Natural killer cell (primary cell): ENCODE measurements around the gene FZD7. TPM values are rescaled to one million over a fixed set of nuclear protein-coding genes. Genes with fewer than 3 reads are reported as not detected.

Source experiments
- ATAC-seq, 3 donors: fragments of 150-1000 bp in 2 of 3; fragments of 200-7000 bp in 1 of 3; cut with Tn5 transposase; 1 replicate in 1 of 3; 2 replicates in 2 of 3; pipeline ENCODE4 v1.10.0; 2021; ENCODE audit warnings: mild to moderate bottlenecking in 2 of 3, moderate library complexity in 2 of 3
- DNase-seq, 2 donors: peaks; one replicate each; pipeline versions ENCODE4 v3.0.0 to v3.0.0-alpha.2; 2013 to 2021; ENCODE audit warnings: mixed read lengths in 1 of 2
- H3K27ac ChIP-seq: one replicate; pipeline ENCODE4 v1.5.1; 2013; ENCODE audit warnings: mild to moderate bottlenecking, low read length
- H3K27me3 ChIP-seq: one replicate; pipeline ENCODE4 v1.6.1; 2013; ENCODE audit warnings: low read length; ENCODE audit not compliant: control insufficient read depth, insufficient read depth
- H3K36me3 ChIP-seq: one replicate; pipeline ENCODE4 v1.6.1; 2013; ENCODE audit warnings: low read length; ENCODE audit not compliant: control insufficient read depth, insufficient read depth
- H3K4me1 ChIP-seq: one replicate; pipeline ENCODE4 v1.6.1; 2013; ENCODE audit warnings: low read length; ENCODE audit not compliant: control insufficient read depth, insufficient read depth
- H3K4me3 ChIP-seq: one replicate; pipeline ENCODE4 v1.5.1; 2013; ENCODE audit warnings: low read length
- H3K9me3 ChIP-seq: one replicate; pipeline ENCODE4 v1.6.1; 2013; ENCODE audit warnings: low read length; ENCODE audit not compliant: control insufficient read depth, insufficient read depth
- H3K27ac Mint-ChIP-seq, 2 donors: one replicate each; pipeline ENCODE4 v1.8.0; 2022; ENCODE audit warnings: mild to moderate bottlenecking in 2 of 2, mixed read lengths in 2 of 2, moderate library complexity in 1 of 2
- H3K27me3 Mint-ChIP-seq, 2 donors: one replicate each; pipeline ENCODE4 v1.8.0; 2022; ENCODE audit warnings: low read depth in 2 of 2, mixed read lengths in 2 of 2
- H3K36me3 Mint-ChIP-seq: one replicate; pipeline ENCODE4 v1.8.0; 2022; ENCODE audit warnings: mixed read lengths
- H3K4me1 Mint-ChIP-seq, 2 donors: one replicate each; pipeline ENCODE4 v1.8.0; 2022; ENCODE audit warnings: mixed read lengths in 2 of 2
- H3K4me3 Mint-ChIP-seq: one replicate; pipeline ENCODE4 v1.8.0; 2022; ENCODE audit warnings: mild to moderate bottlenecking, moderate library complexity, mixed read lengths
- H3K9me3 Mint-ChIP-seq, 2 donors: one replicate each; pipeline ENCODE4 v1.8.0; 2022; ENCODE audit warnings: mixed read lengths in 2 of 2
- CTCF ChIP-seq: fragments of 200-600 bp; IDR thresholded peaks from one replicate; pipeline ENCODE4 v1.8.0; 2022; ENCODE audit warnings: antibody characterized with exemption
- WGBS: methylation state at CpG from one replicate; pipeline ENCODE4 v1.1.7; 2013; ENCODE audit warnings: missing lambda C conversion rate; ENCODE audit not compliant: insufficient coverage; 5-methylcytosine and 5-hydroxymethylcytosine counted together
- intact Hi-C: fragments of 100-400 bp; cut with micrococcal nuclease; formaldehyde crosslinking; loops from one replicate; pipeline ENCODE4 v1.14.2; 2022
- total RNA-seq, 4 donors: library from RNA; stranded (reverse); fragments of 120-200 nt in 1 of 4; gene quantifications; one replicate each; pipeline versions ENCODE4 v1.2.3 to v1.2.4, GENCODE V29; 2013 to 2022

Gene FZD7
- total RNA-seq, 3 donors from 2014 or later (not counting 1 experiment from before 2014, with no cell fraction given): 0.27 to 1.6 TPM; not detected in 1

- H3K4me3 ChIP-seq: no peak overlapping the region
- intact Hi-C loops: no loop called here
- no peaks in the 10 kb centered on the region for H3K36me3 ChIP-seq
- H3K27me3 ChIP-seq: no peaks in the 10 kb centered on the region
- H3K27ac ChIP-seq: no peak overlapping the region
- no peaks in the 10 kb centered on the region for H3K4me1 Mint-ChIP-seq
- no peaks in the 10 kb centered on the region for H3K36me3 Mint-ChIP-seq
- H3K9me3 Mint-ChIP-seq: no peaks in the 10 kb centered on the region
- H3K27me3 Mint-ChIP-seq: peaks cover 3 to 20% of the 10 kb centered on the region in 2 donors
- no peak overlapping the region for H3K4me3 Mint-ChIP-seq
- no peak for ATAC-seq
- 94% methylated on average over 1 of the region's 2 CpGs for WGBS
- DNase-seq: no peak
- no peaks in the 10 kb centered on the region for H3K4me1 ChIP-seq
- no peak for TF ChIP-seq CTCF
- no peaks in the 10 kb centered on the region for H3K9me3 ChIP-seq
- no peak overlapping the region for H3K27ac Mint-ChIP-seq
Observed at GRCh38 chr2:202071107-202071506, 37.5 kb downstream of the FZD7 start.

GRCh38 chr2:202072226-202072625 is 38.6 kb downstream of the FZD7 start:
- Mint-ChIP-seq H3K36me3 (no peaks in the 10 kb centered on the region), H3K4me3 (no peak overlapping the region), H3K9me3 (no peaks in the 10 kb centered on the region), H3K4me1 (no peaks in the 10 kb centered on the region), H3K27ac (no peak overlapping the region), H3K27me3 (peaks cover 6 to 15% of the 10 kb centered on the region in 2 donors)
- no peaks in the 10 kb centered on the region for H3K4me1 ChIP-seq
- DNase-seq: no peak
- H3K36me3 ChIP-seq: no peaks in the 10 kb centered on the region
- no peak for TF ChIP-seq CTCF
- intact Hi-C loops: no loop called here
- H3K27me3 ChIP-seq: no peaks in the 10 kb centered on the region
- H3K9me3 ChIP-seq: no peaks in the 10 kb centered on the region
- H3K4me3 ChIP-seq: no peak overlapping the region
- no peak for ATAC-seq
- H3K27ac ChIP-seq: no peak overlapping the region
- WGBS: 35% methylated on average over 1 of the region's 2 CpGs

GRCh38 chr2:202072737-202073401 is 39.2 kb downstream of the FZD7 start, which contains the start of gene KIAA2012:
Gene KIAA2012 (plus strand): TSS chr2:202073255. CDS start chr2:202073628, 373 bp downstream.
- intact Hi-C loops: no loop called here
- no peak for DNase-seq

More at GRCh38 chr2:202072737-202073401, 39.2 kb downstream of the FZD7 start, which contains the start of gene KIAA2012:
- Mint-ChIP-seq H3K4me3 (no peak within 1 kb of the TSS), H3K4me1 (no peaks in the 10 kb centered on the region), H3K9me3 (no peaks in the 10 kb centered on the region), H3K36me3 (no peaks in the 10 kb centered on the region), H3K27me3 (peaks cover 9 to 10% of the 10 kb centered on the region in 2 donors), H3K27ac (no peak within 1 kb of the TSS)
- Histone ChIP-seq H3K9me3 (no peaks in the 10 kb centered on the region), H3K27me3 (no peaks in the 10 kb centered on the region), H3K27ac (no peak within 1 kb of the TSS), H3K4me1 (no peaks in the 10 kb centered on the region), H3K4me3 (no peak within 1 kb of the TSS), H3K36me3 (no peaks in the 10 kb centered on the region)
- ATAC-seq: no peak
- no peak for TF ChIP-seq CTCF
- 90% methylated on average over 9 of the region's 11 CpGs for WGBS
